GM19324 (cell line): ENCODE measurements around the gene ARHGAP42.
"Not testable (repeated sequence)": the region's sequence is repeated elsewhere in the genome, so short reads cannot be mapped to it uniquely, and the experiment has no call there.

Experiments
- ATAC-seq: cut with Tn5 transposase; IDR thresholded peaks from one replicate; pipeline ENCODE4 v1.9.1; 2021; ENCODE audit warnings: mild to moderate bottlenecking, moderate library complexity; ENCODE audit not compliant: unreplicated experiment, low FRiP score

Gene ARHGAP42

DNA sequence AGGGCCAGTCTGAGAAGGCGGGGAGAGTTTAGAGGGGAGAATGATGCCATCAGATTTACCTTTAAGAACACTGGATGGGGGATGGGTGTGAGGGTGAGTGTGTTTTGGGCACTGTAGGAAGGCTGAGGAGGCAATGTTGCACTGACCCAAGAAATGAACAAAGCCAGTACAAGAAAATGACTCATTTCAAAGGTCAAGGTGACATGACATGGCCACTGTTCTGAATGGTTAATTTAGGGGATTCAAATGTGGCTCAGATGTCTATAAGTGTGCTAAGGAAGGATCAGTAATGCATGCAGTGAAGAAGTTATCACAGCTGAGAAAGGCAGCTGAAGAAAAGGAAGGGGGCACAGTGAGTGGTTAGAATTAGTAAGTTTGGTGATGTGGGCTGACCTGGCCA lies 312.7 kb downstream of the ARHGAP42 start:
- ATAC-seq: no peak

DNA sequence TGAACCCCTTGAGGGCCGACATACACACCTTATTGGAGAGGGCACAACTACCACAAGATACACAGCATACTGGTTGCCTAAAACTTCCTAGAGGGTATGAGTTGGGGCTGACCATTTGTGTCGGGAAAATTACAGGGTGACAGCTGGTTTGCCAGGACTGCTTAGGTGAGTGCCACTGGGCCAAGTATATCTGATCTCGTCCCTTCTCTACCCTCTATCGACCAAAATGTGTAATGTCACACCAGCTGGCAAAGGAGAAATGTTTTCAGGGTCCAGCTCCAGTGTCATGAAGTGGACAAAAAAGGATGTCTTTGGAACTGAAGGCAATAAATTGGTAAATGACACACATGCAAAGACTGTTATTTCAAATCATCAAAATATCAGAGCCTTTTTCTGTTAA lies 316.4 kb downstream of the ARHGAP42 start:
- peak; percentile 48 for ATAC-seq

- ATAC-seq: no peak
These were observed 322.0 kb downstream of the ARHGAP42 start for GRCh38 chr11:101008961-101009689.

- no peak for ATAC-seq
These were observed 322.6 kb downstream of the ARHGAP42 start for GRCh38 chr11:101009690-101010055.

GRCh38 chr11:101010899-101011298 lies 323.8 kb downstream of the ARHGAP42 start:
- no peak for ATAC-seq

GRCh38 chr11:101011881-101012280 lies 324.8 kb downstream of the ARHGAP42 start:
- no peak for ATAC-seq

- not testable (repeated sequence) for ATAC-seq
These were observed 326.6 kb downstream of the ARHGAP42 start for GRCh38 chr11:101013702-101014101.

DNA sequence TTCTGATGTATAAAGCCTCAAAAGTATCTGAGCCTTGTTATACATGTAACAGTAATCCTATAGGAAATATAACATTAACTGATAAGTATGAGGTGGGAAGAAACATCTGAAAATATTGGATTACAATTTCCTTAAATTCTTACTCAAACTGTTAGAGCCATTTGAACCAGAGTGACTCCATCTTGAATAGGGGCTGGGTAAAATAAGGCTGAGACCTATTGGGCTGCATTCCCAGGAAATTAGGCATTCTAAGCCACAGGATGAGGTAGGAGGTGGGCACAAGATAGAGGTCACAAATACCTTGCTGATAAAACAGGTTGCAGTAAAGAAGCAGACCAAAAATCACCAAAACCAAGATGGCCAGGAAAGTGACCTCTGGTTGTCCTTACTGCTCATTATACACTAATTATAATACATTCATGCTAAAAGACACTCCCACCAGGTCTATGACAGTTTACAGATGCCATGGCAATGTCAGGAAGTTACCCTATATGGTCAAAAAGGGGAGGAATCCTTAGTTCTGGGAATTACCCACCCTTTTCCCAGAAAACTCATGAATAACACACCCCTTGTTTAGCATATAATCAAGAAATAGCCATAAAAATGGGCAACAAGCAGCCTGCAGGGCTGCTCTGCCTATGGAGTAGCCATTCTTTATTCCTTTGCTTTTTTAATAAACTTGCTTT lies 327.7 kb downstream of the ARHGAP42 start:
- no peak for ATAC-seq

DNA sequence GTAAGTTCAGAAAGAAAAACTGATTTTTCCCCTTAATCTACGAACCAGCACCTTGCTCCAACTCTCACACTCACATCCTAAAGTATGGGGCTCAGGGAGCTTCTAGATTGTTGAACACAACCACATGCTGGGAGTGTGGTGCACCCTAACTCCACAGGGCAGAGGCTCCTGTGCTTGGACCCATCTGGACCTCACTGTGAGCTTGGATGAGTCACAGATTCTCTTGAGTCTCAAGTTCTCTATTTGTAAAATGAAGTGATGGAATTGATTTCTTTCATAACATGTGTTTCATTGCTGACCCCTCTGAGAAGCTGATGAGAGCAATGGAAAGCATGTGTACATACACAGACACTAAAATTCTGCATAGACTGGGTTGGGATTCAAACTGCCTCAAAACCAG lies 332.8 kb downstream of the ARHGAP42 start:
- no peak for ATAC-seq

DNA sequence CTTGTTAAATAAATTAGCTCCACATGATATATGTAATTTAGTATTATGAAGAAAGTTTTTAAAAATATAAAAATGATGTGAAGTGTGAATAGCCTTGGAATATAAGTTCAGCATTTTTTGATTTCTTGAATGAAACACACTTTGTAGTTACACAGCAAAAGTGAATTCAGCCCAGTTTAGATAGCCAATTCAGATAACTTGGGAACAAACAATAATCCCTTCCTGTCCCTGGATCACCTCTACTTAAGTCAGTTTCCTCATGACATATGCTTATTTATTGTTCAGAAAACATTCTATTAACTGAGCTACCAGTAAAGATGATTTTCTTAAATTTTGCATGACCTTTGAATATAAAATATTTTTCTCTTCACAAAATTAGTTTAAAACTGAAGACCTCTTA lies 335.2 kb downstream of the ARHGAP42 start:
- no peak for ATAC-seq

DNA sequence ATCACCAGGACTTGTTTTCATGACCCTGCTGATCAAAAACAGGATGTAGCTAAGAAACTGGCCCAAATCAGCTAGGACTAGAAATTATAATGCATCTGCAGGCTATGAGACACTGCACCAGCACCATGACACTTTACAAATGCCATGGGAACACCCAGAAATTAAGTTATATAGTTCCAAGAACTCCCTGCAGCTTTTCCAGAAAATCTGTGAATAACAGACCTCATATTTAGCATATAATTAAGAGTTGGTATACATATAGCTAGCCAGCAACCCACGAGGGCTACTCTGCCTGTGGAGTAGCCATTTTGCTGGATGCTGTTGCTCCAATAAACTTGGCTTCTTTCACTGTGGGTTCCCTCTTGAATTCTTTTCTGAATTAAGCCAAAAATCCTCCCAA lies 341.6 kb downstream of the ARHGAP42 start:
- no peak for ATAC-seq

GRCh38 chr11:101030015-101030414 lies 342.9 kb downstream of the ARHGAP42 start:
- no peak for ATAC-seq

DNA sequence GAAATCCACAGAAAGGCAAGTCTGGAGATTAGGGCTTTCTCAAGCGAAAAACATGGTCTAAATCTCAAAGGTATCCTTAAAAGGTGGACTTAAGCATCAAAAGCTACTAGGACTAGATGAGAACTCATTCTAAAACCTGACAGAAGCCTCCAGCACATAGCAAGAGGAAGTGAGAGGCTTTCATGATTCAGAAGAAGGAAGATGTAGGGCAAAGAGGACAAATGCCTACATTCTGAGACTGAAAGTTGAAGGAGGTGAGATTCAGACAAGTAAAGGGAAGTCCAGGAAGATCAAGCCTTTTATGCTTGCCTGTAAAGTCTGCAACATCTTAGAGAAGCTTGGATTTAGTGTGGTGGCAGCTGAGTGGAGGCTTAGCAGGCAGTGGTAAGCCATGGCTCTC lies 343.6 kb downstream of the ARHGAP42 start:
- no peak for ATAC-seq

GRCh38 chr11:101031713-101032112 lies 344.6 kb downstream of the ARHGAP42 start:
- no peak for ATAC-seq

- no peak for ATAC-seq
These were observed 345.9 kb downstream of the ARHGAP42 start for GRCh38 chr11:101032991-101033390.

DNA sequence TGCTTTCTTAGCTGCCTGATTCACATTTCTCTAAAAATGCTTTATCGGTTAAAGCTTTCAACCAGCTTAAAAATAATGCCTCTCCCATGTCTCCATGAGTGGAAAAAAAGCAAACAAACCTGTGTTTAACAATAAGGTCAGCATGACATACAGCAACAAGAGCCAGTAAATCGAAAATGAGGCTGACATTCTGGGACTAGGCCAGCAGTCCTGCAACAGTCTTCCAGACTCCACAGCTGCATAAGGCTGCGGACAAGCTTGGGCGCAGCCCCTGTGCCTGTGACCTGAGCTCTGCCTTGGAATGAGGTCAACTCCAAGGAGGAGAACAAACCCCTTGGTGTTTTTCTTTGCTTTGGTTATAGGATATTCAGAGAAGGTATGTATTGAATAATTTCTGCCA lies 347.0 kb downstream of the ARHGAP42 start:
- ATAC-seq: no peak

DNA sequence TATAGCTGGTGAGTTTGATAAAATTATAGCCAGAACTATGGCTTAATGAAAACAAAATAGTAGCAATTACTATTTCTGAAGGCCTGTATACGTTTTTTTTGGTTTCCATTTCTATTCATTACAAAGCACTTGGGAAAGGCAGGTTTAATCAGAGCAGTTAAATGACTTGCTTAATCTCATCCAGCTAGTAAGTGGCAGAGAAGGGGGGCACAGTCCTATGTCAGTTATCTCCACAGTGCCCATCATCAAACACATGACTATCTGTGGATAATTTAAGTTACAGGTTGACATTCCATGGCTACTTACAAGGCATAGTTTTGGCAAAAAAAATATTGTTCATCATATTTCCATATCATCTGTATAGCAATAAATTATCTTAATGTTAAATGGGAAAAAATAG lies 348.8 kb downstream of the ARHGAP42 start:
- ATAC-seq: no peak
